ENCODE results near the gene ST3GAL4.

DNA sequence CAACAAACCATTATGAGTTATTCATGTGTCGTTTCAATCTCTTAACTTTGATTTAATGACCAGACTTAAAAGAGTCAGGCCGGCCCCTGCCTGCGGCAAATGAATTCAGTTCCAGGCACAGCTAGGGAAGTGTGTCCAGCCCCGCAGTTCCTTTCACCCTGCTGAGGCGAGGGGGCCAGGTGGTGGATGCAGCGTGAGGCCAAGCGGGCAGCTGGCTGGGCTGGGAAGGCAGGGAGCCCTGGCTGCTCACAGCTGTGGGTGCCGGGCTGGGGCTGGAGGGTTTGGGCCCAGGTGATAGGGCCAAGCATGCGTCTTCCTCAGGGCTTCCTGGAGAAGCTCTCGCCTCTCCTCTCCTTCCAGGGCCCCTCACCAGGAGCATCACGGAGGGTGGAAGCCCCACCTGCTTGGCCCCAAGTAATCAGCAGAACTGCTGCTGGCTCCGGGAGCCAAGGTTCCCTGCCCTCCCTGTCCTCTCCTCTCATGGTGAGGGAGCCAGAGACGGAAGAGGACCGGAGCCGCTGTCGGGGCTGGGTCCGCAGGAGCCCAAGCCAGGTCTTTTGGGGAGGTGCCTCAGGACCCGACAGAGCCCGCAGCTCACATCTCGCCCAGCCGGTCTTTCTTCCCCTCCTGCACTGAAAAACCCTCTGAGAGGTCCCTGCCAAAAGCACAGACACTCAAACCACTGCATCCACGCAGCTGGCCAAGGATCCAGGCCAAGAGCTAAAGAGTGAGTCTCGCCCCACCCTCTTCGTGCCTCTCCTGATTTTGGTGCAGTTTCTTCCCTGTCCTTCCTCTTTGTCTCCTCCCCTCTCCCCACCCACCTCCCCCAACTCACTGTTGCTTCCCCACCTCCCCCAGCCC lies 97.0 kb downstream of the ST3GAL4 start:
- TF ChIP-seq POLR2AphosphoS5 (IDR thresholded peaks at IDR 0.05; ENCODE audit: low read depth, low read length) (no peak), SIN3A (IDR thresholded peaks at IDR 0.05; ENCODE audit: borderline replicate concordance, insufficient read depth, low read length) (no peak), TAF1 (IDR thresholded peaks at IDR 0.05; ENCODE audit: borderline replicate concordance, insufficient read depth, low read length) (no peak)
- TF ChIP-seq, protein P1, sequence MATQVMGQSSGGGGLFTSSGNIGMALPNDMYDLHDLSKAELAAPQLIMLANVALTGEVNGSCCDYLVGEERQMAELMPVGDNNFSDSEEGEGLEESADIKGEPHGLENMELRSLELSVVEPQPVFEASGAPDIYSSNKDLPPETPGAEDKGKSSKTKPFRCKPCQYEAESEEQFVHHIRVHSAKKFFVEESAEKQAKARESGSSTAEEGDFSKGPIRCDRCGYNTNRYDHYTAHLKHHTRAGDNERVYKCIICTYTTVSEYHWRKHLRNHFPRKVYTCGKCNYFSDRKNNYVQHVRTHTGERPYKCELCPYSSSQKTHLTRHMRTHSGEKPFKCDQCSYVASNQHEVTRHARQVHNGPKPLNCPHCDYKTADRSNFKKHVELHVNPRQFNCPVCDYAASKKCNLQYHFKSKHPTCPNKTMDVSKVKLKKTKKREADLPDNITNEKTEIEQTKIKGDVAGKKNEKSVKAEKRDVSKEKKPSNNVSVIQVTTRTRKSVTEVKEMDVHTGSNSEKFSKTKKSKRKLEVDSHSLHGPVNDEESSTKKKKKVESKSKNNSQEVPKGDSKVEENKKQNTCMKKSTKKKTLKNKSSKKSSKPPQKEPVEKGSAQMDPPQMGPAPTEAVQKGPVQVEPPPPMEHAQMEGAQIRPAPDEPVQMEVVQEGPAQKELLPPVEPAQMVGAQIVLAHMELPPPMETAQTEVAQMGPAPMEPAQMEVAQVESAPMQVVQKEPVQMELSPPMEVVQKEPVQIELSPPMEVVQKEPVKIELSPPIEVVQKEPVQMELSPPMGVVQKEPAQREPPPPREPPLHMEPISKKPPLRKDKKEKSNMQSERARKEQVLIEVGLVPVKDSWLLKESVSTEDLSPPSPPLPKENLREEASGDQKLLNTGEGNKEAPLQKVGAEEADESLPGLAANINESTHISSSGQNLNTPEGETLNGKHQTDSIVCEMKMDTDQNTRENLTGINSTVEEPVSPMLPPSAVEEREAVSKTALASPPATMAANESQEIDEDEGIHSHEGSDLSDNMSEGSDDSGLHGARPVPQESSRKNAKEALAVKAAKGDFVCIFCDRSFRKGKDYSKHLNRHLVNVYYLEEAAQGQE (IDR thresholded peaks at IDR 0.05; ENCODE audit: insufficient read depth in 1 of 2, low read depth in 2 of 2, low read length in 2 of 2) = no peak

All from PFSK-1 (cell line).